Measurements from ENCODE around the gene GPR25.

The GPR25 gene

GRCh38 chr1:200883118-200883517 lies 10.3 kb downstream of the GPR25 start:
- TF ChIP-seq CTCF (IDR thresholded peaks at IDR 0.05; ENCODE audit: low read depth, low read length) = no peak
- no peak for DNase-seq (ENCODE audit: extremely low read depth, low read depth)

GRCh38 chr1:200885623-200886402 lies 13.0 kb downstream of the GPR25 start:
- TF ChIP-seq CTCF (IDR thresholded peaks at IDR 0.05; ENCODE audit: low read depth, low read length) = no peak
- no peak for DNase-seq (ENCODE audit: extremely low read depth, low read depth)

- TF ChIP-seq CTCF (IDR thresholded peaks at IDR 0.05; ENCODE audit: low read depth, low read length) = no peak
- DNase-seq (ENCODE audit: extremely low read depth, low read depth) = no peak
Observed at GRCh38 chr1:200886594-200886993, 13.8 kb downstream of the GPR25 start.

- DNase-seq (ENCODE audit: extremely low read depth, low read depth) = no peak
- no peak for TF ChIP-seq CTCF (IDR thresholded peaks at IDR 0.05; ENCODE audit: low read depth, low read length)
Observed at GRCh38 chr1:200887036-200887435, 14.3 kb downstream of the GPR25 start.

GRCh38 chr1:200887772-200888348 lies 15.1 kb downstream of the GPR25 start:
- no peak for DNase-seq (ENCODE audit: extremely low read depth, low read depth)
- no peak for TF ChIP-seq CTCF (IDR thresholded peaks at IDR 0.05; ENCODE audit: low read depth, low read length)

GRCh38 chr1:200888349-200888838 lies 15.6 kb downstream of the GPR25 start:
- no peak for DNase-seq (ENCODE audit: extremely low read depth, low read depth)

More at GRCh38 chr1:200888349-200888838, 15.6 kb downstream of the GPR25 start:
- TF ChIP-seq CTCF (IDR thresholded peaks at IDR 0.05; ENCODE audit: low read depth, low read length) = no peak
